C4-2B (cell line): ENCODE data around the gene TNFRSF12A.
"Not testable (repeated sequence)": the region's sequence is repeated elsewhere in the genome, so short reads cannot be mapped to it uniquely, and the experiment has no call there.

Experiments
- H3K27ac ChIP-seq: fragments of 450-650 bp; 2 replicates; pipeline ENCODE4 v1.5.1; 2017
- CTCF ChIP-seq: fragments of 450-650 bp; conservative IDR thresholded peaks from 2 replicates; pipeline ENCODE4 v1.5.1; 2017; ENCODE audit warnings: mild to moderate bottlenecking
- ZFX ChIP-seq: fragments of 450-650 bp; IDR thresholded peaks from 2 replicates; pipeline ENCODE4 v1.6.1; 2017

The TNFRSF12A gene

GRCh38 chr16:3065742-3066439, 45.7 kb downstream of the TNFRSF12A start:
- H3K27ac ChIP-seq, result no peak overlapping the region
- TF ChIP-seq ZFX, result no peak
- no peak for TF ChIP-seq CTCF

- no peak overlapping the region for H3K27ac ChIP-seq
- no peak for TF ChIP-seq CTCF
- no peak for TF ChIP-seq ZFX
Measured at GRCh38 chr16:3066440-3066748, 46.2 kb downstream of the TNFRSF12A start.

- TF ChIP-seq ZFX (no peak), CTCF (no peak)
Measured at GRCh38 chr16:3068487-3068886, 48.3 kb downstream of the TNFRSF12A start.

GRCh38 chr16:3069146-3069545, 49.0 kb downstream of the TNFRSF12A start:
- H3K27ac ChIP-seq, result not testable (repeated sequence)

More at GRCh38 chr16:3068487-3068886, 48.3 kb downstream of the TNFRSF12A start:
- H3K27ac ChIP-seq, result no peak overlapping the region

GRCh38 chr16:3070608-3071111, 50.5 kb downstream of the TNFRSF12A start:
- H3K27ac ChIP-seq, result no peak overlapping the region
- TF ChIP-seq CTCF (no peak), ZFX (no peak)

GRCh38 chr16:3071655-3072054, 51.5 kb downstream of the TNFRSF12A start:
- H3K27ac ChIP-seq, result no peak overlapping the region
- no peak for TF ChIP-seq CTCF
- no peak for TF ChIP-seq ZFX
